NCI-H524 treated with DMSO at 0.1 percent for 48 hours (cell line): ENCODE measurements around the gene BGLAP.

Experiments used
- DNase-seq: peaks from one replicate; lab custom pipeline; 2025; lab: John Stamatoyannopoulos, UW

The BGLAP gene

DNA sequence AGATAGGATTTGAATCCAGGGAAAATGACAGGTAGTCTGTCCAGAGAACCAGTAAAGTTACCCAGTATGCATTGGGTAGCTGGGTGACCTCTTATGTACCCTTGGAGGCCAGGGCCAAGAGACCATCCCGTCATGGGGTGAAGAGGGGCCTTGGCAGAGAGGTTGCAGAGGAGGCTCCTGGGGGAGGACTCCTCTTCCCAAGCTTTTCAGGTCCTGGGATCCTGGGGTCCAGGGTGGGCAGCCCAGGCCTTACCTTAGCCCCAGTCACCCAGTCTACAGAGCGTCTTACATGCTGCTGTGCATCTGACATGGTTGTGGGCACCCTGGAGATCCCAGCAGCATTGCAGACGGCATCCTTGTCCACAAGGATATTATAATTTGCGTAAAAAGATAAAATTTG lies 15.2 kb upstream of the BGLAP start:
- no peak for DNase-seq

DNA sequence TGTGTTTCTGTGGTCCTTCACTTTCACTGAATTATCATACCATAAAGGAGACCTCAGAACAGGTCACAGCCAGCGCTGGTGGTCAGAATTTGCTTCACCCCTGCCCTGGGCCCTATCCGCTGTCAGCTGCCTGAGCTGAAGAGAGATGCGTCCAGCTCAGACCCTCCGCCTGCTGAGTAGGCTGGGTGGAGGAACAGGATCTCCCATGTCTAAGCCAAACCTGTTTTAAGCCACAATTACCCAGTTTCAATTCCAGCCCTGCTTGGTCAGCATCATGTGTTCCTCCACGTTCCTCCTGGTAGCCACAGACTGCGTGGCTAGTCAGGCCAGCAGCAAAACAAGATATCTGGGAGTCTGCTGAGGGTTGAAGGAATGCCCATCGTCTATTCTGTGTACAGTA lies 13.5 kb upstream of the BGLAP start:
- no peak for DNase-seq

DNA sequence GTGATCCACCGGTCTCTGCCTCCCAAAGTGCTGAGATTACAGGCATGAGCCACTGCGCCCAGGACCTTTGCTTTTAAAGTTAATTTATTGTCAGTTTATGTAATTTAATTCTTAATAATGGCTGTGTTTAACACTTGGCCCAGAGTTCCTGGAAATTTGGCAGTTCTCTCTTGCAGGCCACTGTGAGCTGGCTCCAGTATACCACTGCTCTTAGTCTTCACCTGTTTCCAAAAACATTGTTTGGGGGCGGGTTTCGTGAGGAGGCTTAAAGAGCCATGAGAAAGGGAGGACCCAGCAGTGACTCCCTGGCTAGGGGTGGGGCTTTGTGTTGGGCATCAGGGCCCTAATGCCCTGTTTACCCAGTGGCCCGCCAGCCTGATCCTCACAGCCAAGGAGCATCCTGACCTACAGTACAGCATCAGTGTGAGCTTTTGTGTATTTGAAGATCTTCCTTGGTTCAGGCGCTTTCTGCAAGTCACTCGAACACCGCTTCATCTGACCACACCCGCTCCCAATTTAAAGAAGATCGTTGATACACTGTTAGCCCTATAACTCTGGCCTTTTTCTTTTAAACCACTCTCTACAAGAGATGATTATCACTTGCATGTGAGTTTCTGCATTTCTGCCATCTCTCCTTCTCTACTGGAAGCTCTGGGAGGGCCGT lies 12.0 kb upstream of the BGLAP start:
- DNase-seq = no peak

DNA sequence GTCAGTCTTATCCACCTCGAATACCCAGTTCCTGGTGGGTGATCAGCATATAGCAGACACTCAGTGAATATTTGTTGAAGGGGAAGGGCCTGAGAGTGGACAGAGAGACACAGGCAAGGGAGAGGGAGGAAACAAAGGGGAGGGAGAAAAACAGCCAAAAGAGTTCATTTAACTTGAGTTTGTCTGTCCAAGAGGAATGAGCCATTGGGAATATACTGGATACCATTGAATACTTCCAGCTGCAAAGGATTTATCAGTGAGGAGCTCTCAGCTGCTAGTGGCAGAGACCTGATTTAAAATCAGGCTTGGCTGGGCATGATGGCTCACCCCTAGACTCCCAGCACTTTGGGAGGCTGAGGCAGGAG lies 11.5 kb upstream of the BGLAP start:
- no peak for DNase-seq

DNA sequence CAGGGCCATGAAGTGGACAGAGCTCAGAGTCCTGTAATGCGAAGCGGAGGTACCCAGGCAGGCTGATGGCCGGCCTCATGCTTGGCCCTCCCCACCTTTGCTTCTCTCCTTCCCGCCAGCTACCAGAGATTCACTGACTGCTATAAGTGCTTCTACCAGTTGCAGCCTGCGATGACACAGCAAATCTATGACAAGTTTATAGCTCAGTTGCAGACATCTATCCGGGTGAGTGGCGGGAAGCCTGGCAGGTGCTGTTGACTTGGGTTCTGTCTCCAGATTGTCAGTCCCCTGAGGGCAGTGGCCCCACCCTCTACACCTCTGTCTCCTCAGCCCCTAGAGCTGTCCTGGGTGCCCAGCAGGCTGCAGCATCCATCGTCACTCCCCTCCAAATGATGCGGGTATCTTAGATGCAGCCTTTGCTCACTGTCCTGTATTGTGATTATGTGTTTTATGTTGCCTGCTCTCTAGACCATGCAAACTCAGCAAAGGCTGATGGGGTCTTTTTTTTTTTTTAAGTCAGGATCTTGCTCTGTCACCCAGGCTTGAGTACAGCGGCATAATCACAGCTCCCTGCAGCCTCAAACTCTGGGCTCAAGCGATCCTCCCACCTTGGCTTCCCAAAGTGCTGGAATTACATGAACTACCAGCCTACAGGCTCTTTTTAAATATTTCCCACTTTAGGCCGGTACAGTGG lies 9.6 kb upstream of the BGLAP start:
- DNase-seq = no peak

DNA sequence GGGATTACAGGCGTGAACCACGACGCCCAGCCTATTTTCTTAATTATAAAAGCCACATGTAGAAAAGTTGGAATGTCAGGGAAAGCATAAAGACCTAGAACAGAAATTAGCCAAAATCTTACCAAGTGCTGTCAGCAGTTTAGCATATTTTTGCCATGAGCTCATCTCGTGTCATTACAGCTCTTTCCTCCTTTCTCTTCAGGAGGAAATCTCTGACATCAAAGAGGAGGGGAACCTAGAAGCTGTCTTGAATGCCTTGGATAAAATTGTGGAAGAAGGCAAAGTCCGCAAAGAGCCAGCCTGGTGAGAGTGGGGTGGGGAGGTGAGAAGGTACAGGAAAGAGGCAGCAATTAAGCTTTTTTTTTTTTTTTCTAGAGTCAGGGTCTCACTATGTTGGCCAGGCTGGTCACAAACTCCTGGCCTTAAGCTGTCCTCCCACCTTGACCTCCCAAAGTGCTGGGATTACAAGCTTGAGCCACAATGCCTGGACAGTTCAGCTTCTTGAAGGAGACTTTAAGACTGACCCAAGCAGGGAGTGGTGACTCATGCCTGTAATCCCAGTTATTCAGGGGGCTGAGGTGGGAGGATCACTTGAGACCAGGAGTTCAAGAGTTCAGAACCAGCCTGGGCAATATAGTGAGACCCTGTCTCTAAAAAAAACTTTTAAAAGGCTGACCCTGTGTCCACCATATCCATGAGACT lies 8.4 kb upstream of the BGLAP start:
- DNase-seq = no peak

DNA sequence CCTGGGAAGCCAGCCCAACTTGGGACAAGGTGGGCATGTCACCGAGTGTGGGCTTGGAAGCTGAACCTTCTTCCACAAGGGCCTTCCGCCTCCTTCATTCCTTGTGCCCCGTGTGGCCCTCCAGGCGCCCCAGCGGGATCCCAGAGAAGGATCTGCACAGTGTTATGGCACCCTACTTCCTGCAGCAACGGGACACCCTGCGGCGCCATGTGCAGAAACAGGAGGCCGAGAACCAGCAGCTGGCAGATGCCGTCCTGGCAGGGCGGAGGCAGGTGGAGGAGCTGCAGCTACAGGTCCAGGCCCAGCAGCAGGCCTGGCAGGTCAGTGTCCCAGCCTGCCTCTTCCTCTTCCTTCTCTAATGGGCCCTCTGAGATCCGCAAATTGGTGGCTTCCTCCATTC lies 5.8 kb upstream of the BGLAP start:
- no peak for DNase-seq

DNA sequence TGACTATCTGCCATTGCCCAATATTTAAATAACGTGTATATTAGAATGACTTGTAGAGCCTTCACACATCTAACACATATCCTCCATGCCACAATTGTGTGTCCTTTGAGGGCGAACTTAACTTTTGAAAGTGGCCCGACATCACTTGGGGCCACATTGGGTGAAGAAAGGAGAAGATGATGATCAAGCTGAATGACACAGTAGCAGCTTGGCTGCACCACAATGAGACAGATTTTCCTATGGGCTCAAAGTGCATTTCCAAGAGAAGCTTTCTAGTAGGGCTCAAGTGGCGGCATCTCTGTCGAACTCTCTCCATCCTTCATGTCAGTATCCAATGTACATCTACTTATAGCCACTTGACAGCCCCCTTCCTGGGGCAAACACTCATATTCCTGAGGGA lies 3.7 kb upstream of the BGLAP start:
- DNase-seq = no peak

DNA sequence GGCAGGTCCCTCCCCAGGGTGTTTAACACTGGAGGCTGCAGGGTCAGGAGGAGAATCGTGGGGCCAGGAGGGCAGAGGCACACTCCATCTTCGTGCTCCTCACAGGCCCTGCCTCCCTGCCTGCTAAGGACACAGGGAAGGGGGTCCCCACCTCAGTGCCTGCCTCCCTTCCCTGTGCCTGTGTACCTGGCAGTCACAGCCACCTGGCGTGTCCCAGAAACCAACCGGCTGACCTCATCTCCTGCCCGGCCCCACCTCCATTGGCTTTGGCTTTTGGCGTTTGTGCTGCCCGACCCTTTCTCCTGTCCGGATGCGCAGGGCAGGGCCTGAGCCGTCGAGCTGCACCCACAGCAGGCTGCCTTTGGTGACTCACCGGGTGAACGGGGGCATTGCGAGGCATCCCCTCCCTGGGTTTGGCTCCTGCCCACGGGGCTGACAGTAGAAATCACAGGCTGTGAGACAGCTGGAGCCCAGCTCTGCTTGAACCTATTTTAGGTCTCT lies 623 bp upstream of the BGLAP start:
- DNase-seq = no peak

DNA sequence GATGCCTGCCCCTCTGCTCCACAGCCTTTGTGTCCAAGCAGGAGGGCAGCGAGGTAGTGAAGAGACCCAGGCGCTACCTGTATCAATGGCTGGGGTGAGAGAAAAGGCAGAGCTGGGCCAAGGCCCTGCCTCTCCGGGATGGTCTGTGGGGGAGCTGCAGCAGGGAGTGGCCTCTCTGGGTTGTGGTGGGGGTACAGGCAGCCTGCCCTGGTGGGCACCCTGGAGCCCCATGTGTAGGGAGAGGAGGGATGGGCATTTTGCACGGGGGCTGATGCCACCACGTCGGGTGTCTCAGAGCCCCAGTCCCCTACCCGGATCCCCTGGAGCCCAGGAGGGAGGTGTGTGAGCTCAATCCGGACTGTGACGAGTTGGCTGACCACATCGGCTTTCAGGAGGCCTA lies 754 bp downstream of the BGLAP start:
- DNase-seq = no peak

DNA sequence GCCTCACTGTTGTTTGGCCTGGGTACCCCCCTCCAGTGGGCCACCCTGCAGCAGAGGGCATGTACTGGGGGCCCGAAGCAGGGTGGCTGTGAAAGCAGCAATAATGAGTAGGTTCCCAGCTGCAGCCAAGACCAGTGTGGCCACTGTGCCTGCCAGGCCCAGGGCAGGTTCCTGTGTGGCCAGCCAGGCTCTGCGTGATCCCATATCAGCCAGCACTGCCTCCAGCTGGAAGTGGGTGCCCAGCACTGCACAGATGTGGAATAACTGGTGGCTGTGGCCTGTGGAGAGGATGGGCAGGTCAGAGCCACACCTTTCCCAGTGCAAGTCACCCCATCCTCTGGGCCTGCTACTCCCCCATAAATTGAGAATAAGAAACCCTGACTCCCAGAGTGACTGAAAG lies 2.1 kb downstream of the BGLAP start:
- no peak for DNase-seq

DNA sequence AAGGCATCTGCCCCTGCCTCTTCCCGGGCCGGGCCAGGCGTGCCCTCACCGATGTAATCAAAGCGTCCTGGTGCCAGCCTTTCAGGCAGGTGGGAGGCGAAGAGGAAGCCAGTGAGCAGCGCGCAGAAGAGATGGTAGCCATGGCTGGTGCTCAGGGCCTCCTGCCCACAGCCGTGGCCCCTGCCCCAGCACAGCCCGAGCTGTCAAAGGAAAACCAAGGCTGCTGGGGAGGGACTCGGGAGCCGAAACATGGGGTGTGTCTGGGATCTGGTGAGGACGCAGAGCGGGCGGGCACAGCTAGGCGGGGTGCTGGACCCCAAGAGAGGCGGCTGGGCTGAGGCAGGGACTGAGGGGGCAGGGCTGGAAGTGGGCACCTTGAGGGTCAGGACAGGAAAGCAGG lies 2.7 kb downstream of the BGLAP start:
- DNase-seq = no peak

DNA sequence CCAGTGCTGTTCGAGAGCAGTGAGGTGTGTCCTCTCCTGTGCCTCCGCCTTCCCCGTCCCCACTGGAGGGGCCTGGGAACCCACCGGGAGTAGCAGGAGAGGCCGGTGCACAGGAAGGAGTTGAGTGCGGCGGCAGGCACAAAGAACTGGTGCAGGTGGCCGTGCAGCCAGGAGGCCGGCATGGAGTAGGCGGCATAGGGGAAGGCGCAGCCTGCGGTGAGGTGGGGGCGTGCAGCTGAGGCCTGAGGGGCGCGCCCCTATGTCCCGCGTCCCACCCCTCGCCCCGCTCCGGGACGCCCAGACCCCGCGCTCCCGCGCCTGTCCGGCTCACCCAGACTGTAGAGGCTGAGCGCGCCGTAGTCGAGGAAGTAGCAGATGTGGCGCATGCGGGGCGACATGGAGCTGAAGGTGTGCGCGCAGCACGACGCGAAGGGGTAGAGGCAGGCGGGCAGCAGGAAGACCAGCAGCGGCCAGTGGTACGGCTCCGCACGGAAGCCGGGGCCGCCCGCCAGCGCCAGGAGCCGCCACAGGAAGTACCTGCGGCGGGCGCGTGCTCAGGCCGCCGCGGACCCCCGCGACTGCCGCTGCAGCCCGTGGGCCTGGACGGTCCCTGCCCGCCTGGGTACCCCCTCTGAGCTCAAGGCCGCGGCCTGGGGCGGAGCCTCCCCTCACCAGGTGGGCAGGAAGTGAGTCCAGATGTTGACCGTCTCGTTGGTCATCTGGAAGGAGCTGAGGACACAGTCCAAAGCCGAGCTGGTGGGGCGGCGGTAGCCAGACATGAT lies 3.7 kb downstream of the BGLAP start:
- no peak for DNase-seq

DNA sequence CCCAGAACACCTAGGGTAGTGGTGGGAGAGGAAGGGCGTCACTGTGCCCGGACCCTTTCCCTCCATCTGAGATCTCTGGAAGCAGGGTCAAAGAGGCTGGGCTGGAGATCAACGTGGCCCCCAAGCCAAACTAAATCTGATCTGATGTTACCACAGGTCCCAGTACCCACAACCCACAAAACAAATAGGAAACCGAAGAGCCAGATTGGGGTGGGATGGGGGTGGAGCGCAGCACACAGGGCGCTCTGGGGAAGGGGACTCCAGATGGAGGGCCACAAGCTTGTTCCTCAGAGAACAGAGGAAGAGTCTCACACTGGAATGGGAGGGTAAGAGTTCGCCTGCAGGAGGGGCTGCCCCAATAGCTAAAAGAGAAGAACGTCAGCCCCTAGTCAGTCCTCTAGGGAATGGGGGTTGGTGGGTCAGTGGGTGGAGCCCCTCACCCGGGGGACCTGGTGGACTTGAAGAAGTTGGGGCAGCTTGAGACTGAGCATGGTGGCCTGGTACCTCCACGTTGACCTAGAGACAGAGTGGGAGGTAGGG lies 4.3 kb downstream of the BGLAP start:
- DNase-seq = no peak

DNA sequence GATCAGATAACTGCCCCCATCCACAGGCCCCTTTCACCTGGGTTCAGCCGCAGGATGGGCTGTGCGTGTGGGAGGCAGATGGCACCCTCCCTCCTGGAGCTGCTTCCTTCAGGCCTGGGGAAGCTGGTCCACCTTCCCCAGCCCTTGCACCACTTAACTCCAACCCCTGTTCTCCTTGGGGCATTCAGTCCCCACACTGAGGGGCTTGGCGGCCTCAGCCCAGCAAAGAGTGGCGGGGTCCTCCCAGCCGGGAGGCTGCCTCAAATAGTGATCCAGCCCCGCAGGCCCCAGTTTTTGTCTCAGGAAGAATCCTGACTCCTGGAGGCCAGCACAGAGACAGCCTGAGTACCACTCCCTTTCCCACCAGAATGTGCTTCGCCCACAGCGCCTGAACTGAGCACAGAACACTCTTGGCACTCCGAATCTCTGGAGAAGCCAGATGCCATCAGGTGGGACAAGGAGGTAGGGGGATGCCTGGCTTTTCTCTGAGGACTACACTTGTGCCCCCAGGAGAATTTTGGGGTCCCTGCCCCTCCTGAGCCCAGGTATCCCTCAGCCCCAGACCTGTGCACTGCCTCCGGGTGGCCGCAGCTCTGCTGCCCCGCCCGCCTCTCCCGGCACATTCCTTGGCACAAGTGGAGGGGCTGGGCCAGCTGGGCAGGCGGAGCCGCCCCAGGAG lies 4.9 kb downstream of the BGLAP start:
- DNase-seq = no peak

DNA sequence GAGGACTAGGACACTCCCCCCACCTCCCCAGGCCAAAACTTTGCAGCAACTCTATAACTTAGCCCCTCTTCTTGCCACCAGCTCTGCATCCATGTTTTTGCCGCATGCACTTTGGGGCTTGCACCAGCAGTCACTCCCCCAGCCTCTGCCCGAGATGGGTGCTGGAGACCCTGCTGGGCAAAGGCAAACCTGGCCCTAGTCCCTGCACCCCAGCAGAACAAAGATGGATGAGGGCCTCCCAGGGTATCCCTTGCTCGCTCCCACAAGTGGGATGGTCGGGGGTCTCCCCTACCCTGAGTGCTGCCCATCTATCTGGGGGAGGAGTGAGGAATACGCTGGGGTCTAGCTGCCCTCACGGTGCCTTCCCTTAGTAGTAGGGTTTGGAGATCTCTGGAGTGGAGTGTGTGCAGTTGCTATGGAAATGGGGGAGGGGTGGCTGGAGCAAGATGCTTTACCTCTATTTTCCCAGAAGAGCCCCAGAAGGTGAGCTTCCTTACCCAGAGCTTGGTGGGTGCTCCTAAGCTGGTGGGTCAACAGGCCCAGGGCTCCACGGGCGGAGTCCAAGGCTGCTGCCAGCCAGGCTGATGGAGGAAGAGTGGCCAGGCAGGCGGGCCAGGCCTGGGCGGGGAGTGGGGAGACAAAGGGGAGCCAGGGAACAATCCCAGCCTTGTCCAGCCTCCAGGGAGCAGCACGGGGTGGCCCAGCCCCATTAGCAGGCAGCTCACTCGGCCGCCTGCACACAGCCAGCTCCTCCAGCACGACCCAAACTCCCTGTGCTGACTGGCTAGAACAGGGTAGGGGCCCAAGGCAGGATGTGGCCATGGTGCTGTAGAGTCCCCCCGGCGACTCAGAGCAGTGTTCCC lies 5.7 kb downstream of the BGLAP start, which contains the start of gene PAQR6:
TSS of gene PAQR6 (minus strand) at position 597 of the 863 bp plus-strand sequence. CDS start 1,325 bp downstream, outside the sequence.
- no peak for DNase-seq

DNA sequence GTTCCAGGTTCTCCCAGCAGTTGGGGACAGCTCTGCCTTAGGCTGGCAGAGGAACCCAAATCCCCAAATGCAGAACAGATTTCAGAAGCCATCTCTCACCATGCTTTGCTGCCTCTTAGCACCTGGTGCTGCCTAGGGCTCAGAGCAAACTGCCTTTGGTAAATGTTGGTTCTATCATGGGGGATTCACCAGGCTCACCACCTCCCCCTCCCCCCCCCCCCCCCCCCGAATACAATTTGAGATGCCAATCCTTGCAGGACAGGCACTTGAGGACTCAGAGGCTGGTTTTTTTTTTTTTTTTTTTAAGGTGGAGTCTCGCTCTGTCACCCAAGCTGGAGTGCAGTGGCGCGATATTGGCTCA lies 6.3 kb downstream of the BGLAP start:
- DNase-seq = no peak

DNA sequence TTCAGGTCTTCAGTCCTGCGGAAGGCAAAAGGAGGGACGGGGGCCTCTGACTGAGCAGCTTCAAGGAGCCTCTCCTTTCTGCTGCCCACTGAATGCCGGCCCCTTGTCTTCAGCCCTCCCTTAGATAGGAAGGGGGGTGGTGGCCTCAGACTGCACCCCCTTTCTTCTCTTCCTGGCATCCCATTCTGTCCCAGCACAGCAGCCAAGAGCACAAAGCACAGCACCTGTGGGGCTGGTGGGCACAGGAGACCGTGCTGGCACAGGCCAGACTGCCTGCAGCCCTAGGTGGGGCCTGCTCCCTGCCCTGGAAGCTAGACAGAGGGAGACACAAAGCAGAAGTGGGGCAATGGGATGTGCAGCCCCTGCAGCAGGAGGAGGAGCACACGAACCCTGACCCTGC lies 7.6 kb downstream of the BGLAP start:
- no peak for DNase-seq

DNA sequence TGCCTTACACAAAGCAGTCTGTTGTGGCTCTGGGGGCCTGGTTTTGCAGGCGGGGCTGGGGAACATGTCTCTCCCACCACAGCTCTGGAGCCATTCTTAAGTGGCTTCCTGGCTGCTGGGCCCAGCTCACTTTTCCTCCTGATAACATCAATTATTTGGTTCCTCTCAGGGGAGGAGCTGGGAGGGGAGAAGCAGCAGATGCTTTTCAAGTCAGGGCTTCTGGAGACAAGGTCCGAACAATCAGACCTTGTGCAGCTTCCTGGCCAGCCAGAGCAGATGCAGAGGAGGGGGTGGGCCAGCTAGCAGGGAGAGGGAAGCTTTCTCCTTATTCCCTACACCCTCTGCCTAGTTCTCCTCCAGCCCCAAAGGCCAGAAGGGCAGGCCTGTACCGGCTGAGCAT lies 9.5 kb downstream of the BGLAP start:
- no peak for DNase-seq

DNA sequence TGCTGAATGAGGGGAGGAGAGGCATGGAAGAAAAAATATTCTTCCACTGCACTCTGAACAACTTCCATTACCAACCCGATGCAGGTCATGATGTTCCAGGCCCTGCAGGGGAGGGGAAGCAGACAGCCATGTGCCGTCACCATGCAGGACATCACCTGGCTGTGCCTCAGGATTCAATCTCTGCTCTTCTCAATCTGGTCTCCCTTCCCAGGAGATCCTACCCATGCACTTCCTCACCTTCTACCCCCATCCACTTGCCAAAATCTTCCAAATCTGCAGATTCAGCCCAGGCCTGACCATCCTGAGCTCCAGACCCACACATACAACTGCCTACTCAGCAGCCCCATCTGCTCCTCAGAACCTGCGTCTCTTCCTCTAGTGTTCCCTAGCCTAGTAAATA lies 11.7 kb downstream of the BGLAP start:
- DNase-seq = no peak

DNA sequence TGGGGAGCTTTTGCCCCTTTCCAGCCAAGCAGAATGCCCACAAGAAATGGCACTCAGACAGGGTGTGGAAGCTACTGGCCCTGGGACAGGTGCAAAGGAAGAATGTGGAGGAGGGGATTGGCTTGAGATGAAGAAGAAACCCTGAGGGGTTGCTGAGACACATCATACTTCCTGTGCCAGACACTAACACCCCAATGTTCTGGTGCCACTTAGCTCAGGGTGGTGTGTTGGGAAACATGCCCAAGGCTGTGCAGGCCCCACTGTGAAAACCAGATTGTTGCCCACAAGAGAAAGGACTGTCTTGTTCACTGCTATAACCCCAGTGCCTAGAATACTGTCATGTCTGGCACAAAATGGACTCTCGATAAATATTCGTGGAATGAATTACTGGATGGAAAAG lies 15.7 kb downstream of the BGLAP start:
- no peak for DNase-seq
